IgD-negative memory B cell (primary cell): ENCODE data around the gene DOK3. TPM values are rescaled to one million over a fixed set of nuclear protein-coding genes. Genes with fewer than 3 reads are reported as not detected.
A peak's percentile ranks its signal among the peaks of the same experiment; 100 is the strongest.
"Not testable (repeated sequence)": the region's sequence is repeated elsewhere in the genome, so short reads cannot be mapped to it uniquely, and the experiment has no call there.

Experiments used
- H3K27ac Mint-ChIP-seq, 3 donors: one replicate each; pipeline ENCODE4 v1.8.0; 2020 to 2022; ENCODE audit warnings: mild to moderate bottlenecking in 3 of 3, mixed read lengths in 3 of 3, moderate library complexity in 1 of 3
- H3K27me3 Mint-ChIP-seq: one replicate; pipeline ENCODE4 v1.8.0; 2021; ENCODE audit warnings: mixed read lengths
- H3K36me3 Mint-ChIP-seq: one replicate; pipeline ENCODE4 v1.8.0; 2020; ENCODE audit warnings: mild to moderate bottlenecking, mixed read lengths
- H3K4me1 Mint-ChIP-seq, 3 donors: one replicate each; pipeline ENCODE4 v1.8.0; 2020 to 2022; ENCODE audit warnings: mixed read lengths in 3 of 3, mild to moderate bottlenecking in 1 of 3
- H3K4me3 Mint-ChIP-seq, 4 donors: one replicate each; pipeline ENCODE4 v1.8.0; 2020 to 2022; ENCODE audit warnings: mild to moderate bottlenecking in 4 of 4, mixed read lengths in 4 of 4, moderate library complexity in 3 of 4
- H3K9me3 Mint-ChIP-seq, 3 donors: one replicate each; pipeline ENCODE4 v1.8.0; 2020 to 2021; ENCODE audit warnings: mixed read lengths in 3 of 3, mild to moderate bottlenecking in 1 of 3
- polyA plus RNA-seq: library from polyadenylated mRNA; unstranded; fragments of 300-500 nt; fragmentation: Illumina TruSeq; gene quantifications from one replicate; pipeline ENCODE4 v1.2.3, GENCODE V29; 2021

The DOK3 gene
- polyA plus RNA-seq, 1 donor from 2014 or later, result 154 TPM

DNA sequence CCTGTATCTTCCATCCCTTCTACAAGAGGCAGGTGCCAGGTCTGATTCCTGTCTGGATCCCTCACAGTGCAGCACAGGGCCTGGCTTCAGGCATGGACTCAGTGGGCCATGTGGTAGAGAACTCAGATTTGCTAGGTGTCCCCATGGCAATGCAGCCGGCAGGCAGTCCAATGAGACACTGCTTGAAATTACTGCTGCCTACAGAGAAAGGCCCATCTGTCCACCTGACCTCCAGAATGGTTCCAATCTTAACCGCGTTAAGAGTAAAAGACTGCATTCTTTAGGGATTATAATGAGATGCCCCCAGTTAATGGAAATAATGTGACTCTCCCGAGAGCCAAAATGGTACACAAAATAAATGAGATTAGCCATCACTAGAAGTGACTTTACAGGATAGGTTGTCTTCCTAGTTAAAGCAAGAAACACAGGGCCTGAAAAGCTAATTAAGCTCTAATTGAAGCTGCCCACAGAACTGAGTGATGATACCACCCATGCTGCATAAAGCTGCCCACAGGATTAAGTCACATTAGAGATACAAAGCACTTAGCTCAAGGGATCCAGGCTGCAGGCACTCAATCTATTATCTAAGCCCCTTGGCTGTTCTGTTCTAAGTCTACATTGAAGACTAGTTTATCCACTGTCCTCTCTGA is 33.3 kb upstream of the DOK3 start:
- Mint-ChIP-seq H3K36me3 (peaks cover 7% of the 10 kb centered on the region), H3K4me3 (no peak overlapping the region), H3K9me3 (no peaks in the 10 kb centered on the region), H3K27ac (no peak overlapping the region), H3K27me3 (no peaks in the 10 kb centered on the region), H3K4me1 (peaks cover 0 to 13% (median 8%) of the 10 kb centered on the region in 3 donors)

- H3K27me3 Mint-ChIP-seq, result no peaks in the 10 kb centered on the region
- peaks cover 5% of the 10 kb centered on the region for H3K36me3 Mint-ChIP-seq
- peaks cover 0 to 7% (median 5%) of the 10 kb centered on the region in 3 donors for H3K4me1 Mint-ChIP-seq
- no peak overlapping the region for H3K27ac Mint-ChIP-seq
- H3K9me3 Mint-ChIP-seq, result no peaks in the 10 kb centered on the region
- H3K4me3 Mint-ChIP-seq, result no peak overlapping the region
These were observed 30.8 kb upstream of the DOK3 start for GRCh38 chr5:177540438-177540837.

- H3K27ac Mint-ChIP-seq, result no peak overlapping the region
- no peaks in the 10 kb centered on the region for H3K27me3 Mint-ChIP-seq
These were observed 29.8 kb upstream of the DOK3 start for GRCh38 chr5:177539411-177539810.

GRCh38 chr5:177538876-177539275 is 29.2 kb upstream of the DOK3 start:
- Mint-ChIP-seq H3K27me3 (no peaks in the 10 kb centered on the region), H3K4me1 (peaks cover 0 to 7% (median 3%) of the 10 kb centered on the region in 3 donors), H3K4me3 (no peak overlapping the region), H3K27ac (no peak overlapping the region), H3K9me3 (no peaks in the 10 kb centered on the region), H3K36me3 (peaks cover 5% of the 10 kb centered on the region)

More at GRCh38 chr5:177539411-177539810, 29.8 kb upstream of the DOK3 start:
- H3K36me3 Mint-ChIP-seq, result peaks cover 5% of the 10 kb centered on the region
- H3K9me3 Mint-ChIP-seq, result no peaks in the 10 kb centered on the region
- no peak overlapping the region for H3K4me3 Mint-ChIP-seq
- H3K4me1 Mint-ChIP-seq, result peaks cover 0 to 7% (median 3%) of the 10 kb centered on the region in 3 donors

DNA sequence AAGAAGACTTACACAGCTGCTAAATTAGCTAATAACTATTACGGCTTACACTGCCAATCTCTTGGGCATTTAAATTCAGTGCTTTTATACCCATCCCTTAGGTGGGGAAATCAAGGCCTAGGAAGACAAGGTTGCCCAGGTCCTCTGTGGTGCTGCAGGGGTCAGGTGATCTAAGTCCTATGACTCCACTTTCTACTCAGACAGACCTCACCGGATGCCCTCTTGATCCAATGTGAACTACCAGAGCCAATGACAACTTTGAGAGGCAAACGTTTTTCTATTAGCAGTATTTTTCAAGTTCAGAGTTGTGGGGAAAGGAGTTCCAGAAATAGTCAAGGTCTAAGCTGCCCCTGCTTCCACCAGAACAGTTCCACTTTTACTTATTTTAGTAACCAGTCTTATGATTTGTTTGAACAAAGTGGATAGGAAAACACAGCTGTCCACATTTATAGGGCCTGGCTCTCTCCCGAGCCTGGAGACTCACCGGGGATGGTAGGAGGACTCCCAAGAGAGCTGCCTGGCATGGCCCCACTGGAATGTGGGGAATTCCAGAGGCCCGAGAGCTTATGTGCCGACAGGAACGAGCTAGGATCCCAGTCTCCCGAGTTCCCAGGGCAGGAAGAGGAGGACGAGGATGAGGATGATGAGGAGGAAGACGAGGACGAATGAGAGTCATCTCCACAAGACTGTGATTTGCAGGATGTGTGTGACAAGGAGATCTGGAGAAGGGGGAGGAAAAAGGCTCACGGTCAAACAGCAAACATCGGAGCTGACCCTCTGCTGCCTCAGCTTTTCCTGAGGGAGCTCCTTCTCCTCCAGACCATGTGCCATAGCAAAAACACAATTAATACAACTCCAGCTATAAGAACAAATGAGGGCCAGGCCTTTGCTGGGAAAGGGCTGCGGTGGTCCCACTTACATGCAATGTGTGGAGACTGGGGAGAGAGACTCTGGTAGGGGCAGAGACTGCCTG is 28.0 kb upstream of the DOK3 start:
- H3K4me1 Mint-ChIP-seq, result peaks cover 0 to 7% (median 3%) of the 10 kb centered on the region in 3 donors

GRCh38 chr5:177536386-177536785 is 26.8 kb upstream of the DOK3 start:
- Mint-ChIP-seq H3K4me1 (peaks cover 0 to 3% (median 0%) of the 10 kb centered on the region in 3 donors), H3K36me3 (peaks cover 4% of the 10 kb centered on the region), H3K4me3 (no peak overlapping the region), H3K9me3 (no peaks in the 10 kb centered on the region), H3K27ac (no peak overlapping the region), H3K27me3 (no peaks in the 10 kb centered on the region)

More for the DNA sequence above, 28.0 kb upstream of the DOK3 start:
- Mint-ChIP-seq H3K36me3 (peaks cover 4% of the 10 kb centered on the region), H3K4me3 (no peak overlapping the region), H3K27me3 (no peaks in the 10 kb centered on the region), H3K9me3 (no peaks in the 10 kb centered on the region), H3K27ac (no peak overlapping the region)

DNA sequence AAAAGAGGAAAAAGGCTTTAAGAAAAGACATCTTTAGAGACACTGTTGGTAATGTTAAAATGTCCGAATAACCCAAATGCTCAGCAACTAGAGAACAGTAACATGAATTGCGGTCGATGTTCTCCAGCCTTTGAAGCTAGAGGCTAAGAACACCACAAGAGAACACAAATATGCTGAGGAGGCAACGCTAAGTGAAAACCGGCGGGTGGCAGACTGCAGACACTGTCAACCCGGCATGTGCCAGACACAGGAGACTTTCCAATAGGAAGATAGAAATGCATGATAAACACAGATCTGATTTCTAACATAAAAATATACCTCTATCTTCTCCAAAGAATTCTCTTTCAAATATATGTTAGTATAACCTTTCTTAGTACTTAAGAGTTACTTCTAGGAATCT is 25.5 kb upstream of the DOK3 start:
- H3K27ac Mint-ChIP-seq, result no peak overlapping the region
- no peaks in the 10 kb centered on the region for H3K4me1 Mint-ChIP-seq
- H3K36me3 Mint-ChIP-seq, result peaks cover 2% of the 10 kb centered on the region
- H3K4me3 Mint-ChIP-seq, result no peak overlapping the region
- no peaks in the 10 kb centered on the region for H3K27me3 Mint-ChIP-seq
- no peaks in the 10 kb centered on the region for H3K9me3 Mint-ChIP-seq

DNA sequence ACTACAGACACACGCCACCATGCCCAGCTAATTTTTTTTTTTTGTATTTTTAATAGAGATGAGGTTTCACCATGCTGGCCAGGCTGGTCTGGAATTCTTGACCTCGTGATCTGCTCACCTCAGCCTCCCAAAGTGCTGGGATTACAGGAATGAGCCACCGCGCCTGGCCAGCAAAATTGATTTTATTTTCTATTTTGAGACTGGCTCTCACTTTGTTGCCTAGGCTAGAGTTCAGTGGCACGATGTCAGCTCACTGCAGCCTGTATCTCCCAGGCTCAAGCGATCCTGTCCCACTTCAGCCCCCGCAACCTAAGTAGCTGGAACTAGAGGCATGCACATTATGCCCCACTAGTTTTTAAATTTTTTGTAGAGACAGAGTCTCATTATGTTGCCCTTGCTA is 24.8 kb upstream of the DOK3 start:
- H3K27me3 Mint-ChIP-seq, H3K27ac Mint-ChIP-seq, H3K4me3 Mint-ChIP-seq, H3K9me3 Mint-ChIP-seq, H3K4me1 Mint-ChIP-seq, H3K36me3 Mint-ChIP-seq: not testable (repeated sequence)

GRCh38 chr5:177531209-177531940 is 21.7 kb upstream of the DOK3 start:
- Mint-ChIP-seq H3K4me1 (no peaks in the 10 kb centered on the region), H3K27me3 (no peaks in the 10 kb centered on the region), H3K9me3 (no peaks in the 10 kb centered on the region), H3K27ac (peak overlapping the region in 1 of 3 donors; percentile 40), H3K36me3 (peaks cover 6% of the 10 kb centered on the region), H3K4me3 (no peak overlapping the region)

- H3K27ac Mint-ChIP-seq, result peak overlapping the region in 1 of 3 donors; percentile 83
These were observed 21.0 kb upstream of the DOK3 start for GRCh38 chr5:177530638-177531037.

GRCh38 chr5:177529247-177530203 is 19.9 kb upstream of the DOK3 start:
- Mint-ChIP-seq H3K27me3 (no peaks in the 10 kb centered on the region), H3K4me1 (no peaks in the 10 kb centered on the region), H3K4me3 (no peak overlapping the region), H3K9me3 (no peaks in the 10 kb centered on the region), H3K27ac (peak overlapping the region in 1 of 3 donors; percentile 73), H3K36me3 (peaks cover 6% of the 10 kb centered on the region)

More at GRCh38 chr5:177530638-177531037, 21.0 kb upstream of the DOK3 start:
- H3K9me3 Mint-ChIP-seq, result no peaks in the 10 kb centered on the region
- H3K4me3 Mint-ChIP-seq, result no peak overlapping the region
- H3K4me1 Mint-ChIP-seq, result no peaks in the 10 kb centered on the region
- H3K36me3 Mint-ChIP-seq, result peaks cover 6% of the 10 kb centered on the region
- H3K27me3 Mint-ChIP-seq, result no peaks in the 10 kb centered on the region

GRCh38 chr5:177528631-177529030 is 19.0 kb upstream of the DOK3 start:
- no peaks in the 10 kb centered on the region for H3K27me3 Mint-ChIP-seq
- H3K9me3 Mint-ChIP-seq, result no peaks in the 10 kb centered on the region
- peaks cover 6% of the 10 kb centered on the region for H3K36me3 Mint-ChIP-seq
- no peak overlapping the region for H3K27ac Mint-ChIP-seq
- no peaks in the 10 kb centered on the region for H3K4me1 Mint-ChIP-seq
- no peak overlapping the region for H3K4me3 Mint-ChIP-seq

GRCh38 chr5:177527595-177527994 is 18.0 kb upstream of the DOK3 start:
- no peaks in the 10 kb centered on the region for H3K9me3 Mint-ChIP-seq
- no peak overlapping the region for H3K27ac Mint-ChIP-seq
- H3K27me3 Mint-ChIP-seq, result no peaks in the 10 kb centered on the region
- no peak overlapping the region for H3K4me3 Mint-ChIP-seq
- H3K36me3 Mint-ChIP-seq, result peaks cover 4% of the 10 kb centered on the region
- H3K4me1 Mint-ChIP-seq, result no peaks in the 10 kb centered on the region

DNA sequence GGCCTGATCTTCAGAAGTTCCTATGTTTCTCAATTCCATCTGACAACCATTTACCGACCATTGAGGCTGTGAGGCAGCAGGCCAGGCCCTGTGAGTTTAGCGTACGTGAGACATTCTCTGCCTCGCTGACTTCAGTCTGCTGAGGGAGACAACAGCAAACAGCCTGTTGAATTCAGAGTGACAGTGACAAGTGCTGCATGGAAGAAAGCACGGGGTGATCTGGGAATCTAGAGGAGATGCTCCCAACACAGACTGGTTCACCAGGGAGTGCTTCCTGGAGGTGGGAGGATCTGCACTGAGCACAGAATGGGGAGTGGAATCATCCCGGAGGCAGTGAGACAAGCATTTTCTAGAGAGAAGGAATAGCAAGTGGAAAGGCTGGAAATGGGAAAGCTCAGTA is 17.2 kb upstream of the DOK3 start:
- H3K4me1 Mint-ChIP-seq, result no peaks in the 10 kb centered on the region
- peaks cover 4% of the 10 kb centered on the region for H3K36me3 Mint-ChIP-seq
- H3K9me3 Mint-ChIP-seq, result no peaks in the 10 kb centered on the region
- no peaks in the 10 kb centered on the region for H3K27me3 Mint-ChIP-seq
- no peak overlapping the region for H3K27ac Mint-ChIP-seq
- H3K4me3 Mint-ChIP-seq, result no peak overlapping the region
